Measurements from ENCODE around the gene CASP7. TPM values are rescaled to one million over a fixed set of nuclear protein-coding genes. Genes with fewer than 3 reads are reported as not detected.

Gene CASP7
- total and polyA plus RNA-seq, 2 donors (not counting 1 experiment from before 2014, with no cell fraction given) = 5.7 to 23.9 TPM

- ChIA-PET POLR2A (no interaction called here), CTCF (no interaction called here)
- H3K27me3 Mint-ChIP-seq = peaks cover 25% of the 10 kb centered on the region
- intact Hi-C loops (cut with micrococcal nuclease) = no loop called here
- H3K9me3 Mint-ChIP-seq (ENCODE audit: insufficient read depth) = no peaks in the 10 kb centered on the region
- no peaks in the 10 kb centered on the region for H3K79me2 ChIP-seq (ENCODE audit: control insufficient read depth, insufficient read depth, low read length)
- DNase-seq (no peak), ATAC-seq (ENCODE audit: low read depth) (no peak)
- no peak overlapping the region for H2AFZ ChIP-seq (ENCODE audit: insufficient read depth, low read depth, low read length, poor library complexity, severe bottlenecking)
- H3K9ac ChIP-seq (ENCODE audit: low read length) = no peak overlapping the region
- H3K4me3 ChIP-seq (ENCODE audit: control extremely low read depth in 1 of 5, extremely low read depth in 1 of 5, insufficient read depth in 1 of 5, low read depth in 2 of 5, low read length in 4 of 5) = no peak overlapping the region
- TF ChIP-seq CTCF (IDR thresholded peaks at IDR 0.05) = no peak
- no peak for TF ChIP-seq EZH2 (IDR thresholded peaks at IDR 0.05; ENCODE audit: borderline replicate concordance, insufficient read depth, low read depth, low read length, poor library complexity, severe bottlenecking)
- no peaks in the 10 kb centered on the region for H3K4me1 ChIP-seq (ENCODE audit: control insufficient read depth in 2 of 2, insufficient read depth in 2 of 2, low read length in 2 of 2)
- H3K27ac Mint-ChIP-seq = no peak overlapping the region
- no peak overlapping the region for H3K27ac ChIP-seq (ENCODE audit: low read length in 2 of 2)
- H3K9me3 ChIP-seq (ENCODE audit: control extremely low read depth in 1 of 3, control insufficient read depth in 2 of 3, insufficient read depth in 1 of 3, low read length in 2 of 3) = no peaks in the 10 kb centered on the region
- H3K4me2 ChIP-seq (replicated peaks; ENCODE audit: low read depth, low read length, poor library complexity, severe bottlenecking) = no peak overlapping the region
- H3K4me3 Mint-ChIP-seq = no peak overlapping the region
- H3K4me1 Mint-ChIP-seq = no peaks in the 10 kb centered on the region
- no peaks in the 10 kb centered on the region for H3K27me3 ChIP-seq (replicated peaks in 1 of 4; ENCODE audit: control extremely low read depth in 1 of 4, control insufficient read depth in 3 of 4, insufficient read depth in 4 of 4, low read length in 3 of 4)
- H4K20me1 ChIP-seq (ENCODE audit: control insufficient read depth, insufficient read depth, low read length, poor library complexity, severe bottlenecking) = no peaks in the 10 kb centered on the region
- 86% methylated on average over 2 of the region's 3 CpGs for WGBS (ENCODE audit: insufficient coverage)
- no peaks in the 10 kb centered on the region for H3K36me3 ChIP-seq (replicated peaks in 1 of 2; ENCODE audit: control extremely low read depth in 1 of 2, control insufficient read depth in 1 of 2, extremely low read depth in 1 of 2, insufficient read depth in 2 of 2, low read length in 1 of 2)
Observed at GRCh38 chr10:113754125-113754524, 74.4 kb downstream of the CASP7 start.

GRCh38 chr10:113754768-113755167, 75.1 kb downstream of the CASP7 start:
- Histone ChIP-seq H2AFZ (ENCODE audit: insufficient read depth, low read depth, low read length, poor library complexity, severe bottlenecking) (no peak overlapping the region), H4K20me1 (ENCODE audit: control insufficient read depth, insufficient read depth, low read length, poor library complexity, severe bottlenecking) (no peaks in the 10 kb centered on the region), H3K79me2 (ENCODE audit: control insufficient read depth, insufficient read depth, low read length) (no peaks in the 10 kb centered on the region), H3K9ac (ENCODE audit: low read length) (no peak overlapping the region), H3K9me3 (ENCODE audit: control extremely low read depth in 1 of 3, control insufficient read depth in 2 of 3, insufficient read depth in 1 of 3, low read length in 2 of 3) (no peaks in the 10 kb centered on the region), H3K36me3 (replicated peaks in 1 of 2; ENCODE audit: control extremely low read depth in 1 of 2, control insufficient read depth in 1 of 2, extremely low read depth in 1 of 2, insufficient read depth in 2 of 2, low read length in 1 of 2) (no peaks in the 10 kb centered on the region), H3K27ac (ENCODE audit: low read length in 2 of 2) (no peak overlapping the region), H3K4me2 (replicated peaks; ENCODE audit: low read depth, low read length, poor library complexity, severe bottlenecking) (no peak overlapping the region), H3K4me1 (ENCODE audit: control insufficient read depth in 2 of 2, insufficient read depth in 2 of 2, low read length in 2 of 2) (no peaks in the 10 kb centered on the region), H3K27me3 (replicated peaks in 1 of 4; ENCODE audit: control extremely low read depth in 1 of 4, control insufficient read depth in 3 of 4, insufficient read depth in 4 of 4, low read length in 3 of 4) (no peaks in the 10 kb centered on the region), H3K4me3 (ENCODE audit: control extremely low read depth in 1 of 5, extremely low read depth in 1 of 5, insufficient read depth in 1 of 5, low read depth in 2 of 5, low read length in 4 of 5) (no peak overlapping the region)
- 96% methylated on average over 5 of the region's 9 CpGs for WGBS (ENCODE audit: insufficient coverage)
- intact Hi-C loops (cut with micrococcal nuclease) = no loop called here
- Mint-ChIP-seq H3K4me3 (no peak overlapping the region), H3K4me1 (no peaks in the 10 kb centered on the region), H3K27me3 (peaks cover 23% of the 10 kb centered on the region), H3K9me3 (ENCODE audit: insufficient read depth) (no peaks in the 10 kb centered on the region), H3K27ac (no peak overlapping the region)
- no peak for ATAC-seq (ENCODE audit: low read depth)
- CTCF ChIA-PET = no interaction called here
- POLR2A ChIA-PET = no interaction called here
- DNase-seq = no peak
- no peak for TF ChIP-seq EZH2 (IDR thresholded peaks at IDR 0.05; ENCODE audit: borderline replicate concordance, insufficient read depth, low read depth, low read length, poor library complexity, severe bottlenecking)
- TF ChIP-seq CTCF (IDR thresholded peaks at IDR 0.05) = no peak

Data from B cell (primary cell).